NCI-H510A treated with DMSO at 0.1 percent for 48 hours (cell line): ENCODE data around the gene SPTB.
A peak's percentile ranks its signal among the peaks of the same experiment; 100 is the strongest.

Experiments
- DNase-seq: peaks from one replicate; lab custom pipeline; 2025; lab: John Stamatoyannopoulos, UW

The SPTB gene

GRCh38 chr14:64821651-64822050 is 58.1 kb downstream of the SPTB start:
- DNase-seq, result no peak

GRCh38 chr14:64818151-64818550 is 61.6 kb downstream of the SPTB start:
- DNase-seq, result no peak

- no peak for DNase-seq
Measured at GRCh38 chr14:64817631-64818030, 62.1 kb downstream of the SPTB start.

- no peak for DNase-seq
Measured at GRCh38 chr14:64816221-64816783, 63.4 kb downstream of the SPTB start.

- peak; percentile 44 for DNase-seq
Measured at GRCh38 chr14:64815257-64815656, 64.5 kb downstream of the SPTB start.

GRCh38 chr14:64812412-64812811 is 67.3 kb downstream of the SPTB start:
- peak; percentile 94 for DNase-seq

GRCh38 chr14:64811676-64812075 is 68.0 kb downstream of the SPTB start:
- DNase-seq, result no peak

- DNase-seq, result no peak
Measured at GRCh38 chr14:64808449-64808848, 71.3 kb downstream of the SPTB start.

GRCh38 chr14:64807551-64807950 is 72.2 kb downstream of the SPTB start:
- peak; percentile 31 for DNase-seq

GRCh38 chr14:64806862-64807495 is 72.7 kb downstream of the SPTB start:
- DNase-seq, result no peak

GRCh38 chr14:64806202-64806861 is 73.4 kb downstream of the SPTB start:
- DNase-seq, result peak; percentile 86

- peak; percentile 60 for DNase-seq
Measured at GRCh38 chr14:64805646-64806045, 74.1 kb downstream of the SPTB start.

GRCh38 chr14:64804754-64805260 is 74.9 kb downstream of the SPTB start:
- no peak for DNase-seq

- DNase-seq, result peak; percentile 11
Measured at GRCh38 chr14:64801800-64802199, 77.9 kb downstream of the SPTB start.

GRCh38 chr14:64801046-64801445 is 78.7 kb downstream of the SPTB start:
- DNase-seq, result no peak

- DNase-seq, result peak; percentile 28
Measured at GRCh38 chr14:64800000-64800399, 79.7 kb downstream of the SPTB start.

- no peak for DNase-seq
Measured at GRCh38 chr14:64799555-64799954, 80.2 kb downstream of the SPTB start.

- no peak for DNase-seq
Measured at GRCh38 chr14:64796369-64796768, 83.3 kb downstream of the SPTB start.

GRCh38 chr14:64795921-64796320 is 83.8 kb downstream of the SPTB start:
- no peak for DNase-seq

GRCh38 chr14:64795211-64795610 is 84.5 kb downstream of the SPTB start:
- no peak for DNase-seq

GRCh38 chr14:64792871-64793560 is 86.7 kb downstream of the SPTB start:
- DNase-seq, result no peak

GRCh38 chr14:64792231-64792630 is 87.5 kb downstream of the SPTB start:
- no peak for DNase-seq

- no peak for DNase-seq
Measured at GRCh38 chr14:64790478-64790877, 89.2 kb downstream of the SPTB start.
